ENCODE results near the gene BTBD3. TPM values are rescaled to one million over a fixed set of nuclear protein-coding genes. Genes with fewer than 3 reads are reported as not detected.

BTBD3 gene
- total and polyA plus RNA-seq, 2 donors (not counting 3 experiments of a cell fraction or from before 2014, with no cell fraction given): 18.6 to 29.3 TPM

DNA sequence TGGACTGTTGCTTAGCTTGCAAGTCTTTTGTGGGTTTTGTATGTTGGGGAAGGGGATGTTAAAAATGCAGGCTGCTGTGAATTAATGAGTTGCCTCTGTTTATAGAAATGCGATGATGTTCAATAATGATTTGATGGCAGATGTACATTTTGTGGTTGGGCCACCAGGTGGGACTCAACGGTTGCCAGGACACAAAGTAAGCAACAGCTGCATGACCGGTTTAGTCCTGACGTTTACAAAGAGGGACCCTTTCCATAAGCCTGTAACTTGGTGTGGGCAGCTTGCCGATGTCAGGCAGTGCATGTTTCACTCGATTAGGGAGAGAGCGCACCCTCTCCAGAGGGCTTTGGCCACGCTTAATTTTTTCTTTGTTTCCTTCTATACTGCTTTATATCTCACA is 1.3 kb downstream of the BTBD3 start:
- no peak overlapping the region for H3K27ac ChIP-seq (ENCODE audit: insufficient read depth, low read depth, low read length)
- TF ChIP-seq JUN (IDR thresholded peaks at IDR 0.05; ENCODE audit: borderline replicate concordance, insufficient read depth, insufficient read length, low read depth): no peak
- TF ChIP-seq POLR2A (IDR thresholded peaks at IDR 0.05; ENCODE audit: low read depth, low read length): no peak
- TF ChIP-seq, protein P1, sequence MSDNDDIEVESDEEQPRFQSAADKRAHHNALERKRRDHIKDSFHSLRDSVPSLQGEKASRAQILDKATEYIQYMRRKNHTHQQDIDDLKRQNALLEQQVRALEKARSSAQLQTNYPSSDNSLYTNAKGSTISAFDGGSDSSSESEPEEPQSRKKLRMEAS (IDR thresholded peaks at IDR 0.05; ENCODE audit: insufficient read depth, insufficient read length): no peak
- TF ChIP-seq GATA2 (IDR thresholded peaks at IDR 0.05; ENCODE audit: insufficient read depth, insufficient read length, low read depth, low read length): no peak
- peak; percentile 57 for DNase-seq (ENCODE audit: low read depth, low spot score)
- no peak overlapping the region for H3K9ac ChIP-seq (replicated peaks; ENCODE audit: extremely low read depth, insufficient read depth, low read length)
- dilution Hi-C loops (cut with MboI; ENCODE audit: extremely low pct_ligation_motif_present, low sequenced_read_pairs) (no loop called here), intact Hi-C loops (cut with micrococcal nuclease) (loop anchor here (10.0 kb wide), 1 partner anchor 286 kb away; no protein-coding TSS in a partner anchor)
- peaks cover 13% of the 10 kb centered on the region for H3K79me2 ChIP-seq (ENCODE audit: control insufficient read depth, insufficient read depth, low read length)
- no peaks in the 10 kb centered on the region for H3K27me3 ChIP-seq (ENCODE audit: control insufficient read depth in 2 of 2, insufficient read depth in 2 of 2, low read length in 2 of 2)
- ChIA-PET CTCF (interaction anchor here (2.0 kb wide), 1 partner anchor 94 kb away, joined by 4 read pairs; no protein-coding TSS in a partner anchor), POLR2A (no interaction called here)
- H3K36me3 ChIP-seq (ENCODE audit: control insufficient read depth in 2 of 2, extremely low read depth in 1 of 2, insufficient read depth in 2 of 2, low read length in 2 of 2): peaks cover 2 to 11% of the 10 kb centered on the region in 2 experiments
- H3K4me1 ChIP-seq (ENCODE audit: control insufficient read depth, extremely low read depth, insufficient read depth, low read length): peaks cover 3% of the 10 kb centered on the region
- peak overlapping the region in 1 of 3 experiments; percentile 31 for H3K4me3 ChIP-seq (replicated peaks in 1 of 3; ENCODE audit: insufficient read depth in 1 of 3, low read depth in 1 of 3, low read length in 3 of 3)
- H3K4me2 ChIP-seq (ENCODE audit: insufficient read depth, low read length): no peak overlapping the region
- no peaks in the 10 kb centered on the region for H3K9me3 ChIP-seq (replicated peaks; ENCODE audit: control insufficient read depth, insufficient read depth, low read length)
- no peaks in the 10 kb centered on the region for H4K20me1 ChIP-seq (replicated peaks; ENCODE audit: control insufficient read depth, extremely low read depth, insufficient read depth, low read length)
- FAIRE-seq: no peak
- H3K9me1 ChIP-seq (replicated peaks; ENCODE audit: control insufficient read depth, extremely low read depth, insufficient read depth, low read length): no peaks in the 10 kb centered on the region
- H2AFZ ChIP-seq (ENCODE audit: low read depth, low read length): no peak overlapping the region
- BruUV-seq (replicated peaks): no TSS peak

DNA sequence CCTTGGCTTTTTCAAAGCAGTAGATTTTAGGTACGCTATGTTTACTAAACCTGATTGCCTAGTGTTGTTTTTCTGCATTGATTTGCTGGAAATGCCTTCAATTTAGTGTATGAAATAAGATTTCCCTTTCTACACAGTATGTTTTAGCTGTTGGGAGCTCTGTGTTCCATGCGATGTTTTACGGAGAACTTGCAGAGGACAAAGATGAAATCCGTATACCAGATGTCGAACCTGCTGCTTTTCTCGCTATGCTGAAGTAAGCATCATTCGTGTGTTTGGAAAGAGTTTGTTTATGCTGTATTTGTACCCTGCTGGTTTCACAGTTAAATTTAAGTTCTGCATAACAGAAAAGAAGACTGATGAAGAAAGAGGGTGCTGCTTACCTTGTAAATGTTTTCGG is 1.9 kb downstream of the BTBD3 start:
- no peak overlapping the region for H3K4me2 ChIP-seq (ENCODE audit: insufficient read depth, low read length)
- no peaks in the 10 kb centered on the region for H4K20me1 ChIP-seq (replicated peaks; ENCODE audit: control insufficient read depth, extremely low read depth, insufficient read depth, low read length)
- dilution Hi-C loops (cut with MboI; ENCODE audit: extremely low pct_ligation_motif_present, low sequenced_read_pairs): no loop called here
- ChIA-PET CTCF (interaction anchor here (2.0 kb wide), 1 partner anchor 93 kb away, joined by 4 read pairs; no protein-coding TSS in a partner anchor), POLR2A (no interaction called here)
- no peak overlapping the region for H2AFZ ChIP-seq (ENCODE audit: low read depth, low read length)
- no peak overlapping the region for H3K27ac ChIP-seq (ENCODE audit: insufficient read depth, low read depth, low read length)
- BruUV-seq (replicated peaks): no TSS peak
- H3K36me3 ChIP-seq (ENCODE audit: control insufficient read depth in 2 of 2, extremely low read depth in 1 of 2, insufficient read depth in 2 of 2, low read length in 2 of 2): peaks cover 2 to 11% of the 10 kb centered on the region in 2 experiments
- H3K9ac ChIP-seq (replicated peaks; ENCODE audit: extremely low read depth, insufficient read depth, low read length): no peak overlapping the region
- no peaks in the 10 kb centered on the region for H3K9me3 ChIP-seq (replicated peaks; ENCODE audit: control insufficient read depth, insufficient read depth, low read length)
- H3K27me3 ChIP-seq (ENCODE audit: control insufficient read depth in 2 of 2, insufficient read depth in 2 of 2, low read length in 2 of 2): no peaks in the 10 kb centered on the region
- peaks cover 3% of the 10 kb centered on the region for H3K4me1 ChIP-seq (ENCODE audit: control insufficient read depth, extremely low read depth, insufficient read depth, low read length)
- peaks cover 11% of the 10 kb centered on the region for H3K79me2 ChIP-seq (ENCODE audit: control insufficient read depth, insufficient read depth, low read length)
- no peaks in the 10 kb centered on the region for H3K9me1 ChIP-seq (replicated peaks; ENCODE audit: control insufficient read depth, extremely low read depth, insufficient read depth, low read length)
- DNase-seq (ENCODE audit: low read depth, low spot score) (no peak), FAIRE-seq (no peak)
- intact Hi-C loops (cut with micrococcal nuclease): loop anchor here (10.0 kb wide), 1 partner anchor 285 kb away; no protein-coding TSS in a partner anchor
- peak overlapping the region in 1 of 3 experiments; percentile 31 for H3K4me3 ChIP-seq (replicated peaks in 1 of 3; ENCODE audit: insufficient read depth in 1 of 3, low read depth in 1 of 3, low read length in 3 of 3)
- TF ChIP-seq POLR2AphosphoS5 (IDR thresholded peaks at IDR 0.05; ENCODE audit: insufficient read depth, low read depth, low read length) (no peak), GATA2 (IDR thresholded peaks at IDR 0.05; ENCODE audit: insufficient read depth, insufficient read length, low read depth, low read length) (no peak), FOS (IDR thresholded peaks at IDR 0.05; ENCODE audit: borderline replicate concordance, insufficient read depth, low read length) (no peak), EZH2 (IDR thresholded peaks at IDR 0.05; ENCODE audit: borderline replicate concordance, low read depth, low read length, severe bottlenecking) (no peak), POLR2A (IDR thresholded peaks at IDR 0.05; ENCODE audit: low read depth, low read length) (no peak), MYC (IDR thresholded peaks at IDR 0.05; ENCODE audit: low read depth, low read length) (no peak), JUN (IDR thresholded peaks at IDR 0.05; ENCODE audit: borderline replicate concordance, insufficient read depth, insufficient read length, low read depth) (no peak)
- TF ChIP-seq, protein P1 (IDR thresholded peaks at IDR 0.05; ENCODE audit: insufficient read depth, insufficient read length): no peak
- TF ChIP-seq, protein P2, sequence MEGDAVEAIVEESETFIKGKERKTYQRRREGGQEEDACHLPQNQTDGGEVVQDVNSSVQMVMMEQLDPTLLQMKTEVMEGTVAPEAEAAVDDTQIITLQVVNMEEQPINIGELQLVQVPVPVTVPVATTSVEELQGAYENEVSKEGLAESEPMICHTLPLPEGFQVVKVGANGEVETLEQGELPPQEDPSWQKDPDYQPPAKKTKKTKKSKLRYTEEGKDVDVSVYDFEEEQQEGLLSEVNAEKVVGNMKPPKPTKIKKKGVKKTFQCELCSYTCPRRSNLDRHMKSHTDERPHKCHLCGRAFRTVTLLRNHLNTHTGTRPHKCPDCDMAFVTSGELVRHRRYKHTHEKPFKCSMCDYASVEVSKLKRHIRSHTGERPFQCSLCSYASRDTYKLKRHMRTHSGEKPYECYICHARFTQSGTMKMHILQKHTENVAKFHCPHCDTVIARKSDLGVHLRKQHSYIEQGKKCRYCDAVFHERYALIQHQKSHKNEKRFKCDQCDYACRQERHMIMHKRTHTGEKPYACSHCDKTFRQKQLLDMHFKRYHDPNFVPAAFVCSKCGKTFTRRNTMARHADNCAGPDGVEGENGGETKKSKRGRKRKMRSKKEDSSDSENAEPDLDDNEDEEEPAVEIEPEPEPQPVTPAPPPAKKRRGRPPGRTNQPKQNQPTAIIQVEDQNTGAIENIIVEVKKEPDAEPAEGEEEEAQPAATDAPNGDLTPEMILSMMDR (IDR thresholded peaks at IDR 0.05; ENCODE audit: extremely low read depth in 1 of 2, insufficient read depth in 1 of 2, low read depth in 1 of 2, low read length in 2 of 2): no peak

Measured in endothelial cell of umbilical vein (primary cell).